GM19397 (cell line): ENCODE data around the gene HOXB4.

Source experiments
- ATAC-seq: cut with Tn5 transposase; IDR thresholded peaks from one replicate; pipeline ENCODE4 v1.9.1; 2021; ENCODE audit warnings: mild to moderate bottlenecking, moderate library complexity; ENCODE audit not compliant: unreplicated experiment

The HOXB4 gene

GRCh38 chr17:48590607-48591161, 12.5 kb upstream of the HOXB4 start:
- ATAC-seq: no peak

- no peak for ATAC-seq
These were observed 11.9 kb upstream of the HOXB4 start, which contains the start of gene HOXB3 for GRCh38 chr17:48589831-48590606. Gene HOXB3, minus strand, starts transcription at chr17:48590241. Its CDS starts 37,767 bp downstream, at chr17:48552474.

GRCh38 chr17:48589060-48589830, 11.1 kb upstream of the HOXB4 start:
- no peak for ATAC-seq

GRCh38 chr17:48588528-48588927, 10.4 kb upstream of the HOXB4 start:
- ATAC-seq: no peak

- ATAC-seq: no peak
These were observed 9.9 kb upstream of the HOXB4 start for GRCh38 chr17:48588074-48588415.

- ATAC-seq: no peak
These were observed 9.3 kb upstream of the HOXB4 start for GRCh38 chr17:48587276-48588073.

- no peak for ATAC-seq
These were observed 8.5 kb upstream of the HOXB4 start for GRCh38 chr17:48586355-48587258.

GRCh38 chr17:48584223-48584741, 6.1 kb upstream of the HOXB4 start:
- ATAC-seq: no peak

GRCh38 chr17:48583708-48584222, 5.6 kb upstream of the HOXB4 start:
- no peak for ATAC-seq

- ATAC-seq: no peak
These were observed 4.6 kb upstream of the HOXB4 start for GRCh38 chr17:48582750-48583069.

- ATAC-seq: no peak
These were observed 1.8 kb upstream of the HOXB4 start for GRCh38 chr17:48579760-48580554.

GRCh38 chr17:48579471-48579759, 1.3 kb upstream of the HOXB4 start:
- ATAC-seq: no peak

- ATAC-seq: peak; percentile 25
These were observed 693 bp upstream of the HOXB4 start for GRCh38 chr17:48578616-48579470.

GRCh38 chr17:48577330-48577945, 712 bp downstream of the HOXB4 start:
- ATAC-seq: peak; percentile 7

- no peak for ATAC-seq
These were observed 1.5 kb downstream of the HOXB4 start for GRCh38 chr17:48576479-48577309.

GRCh38 chr17:48575673-48576478, 2.3 kb downstream of the HOXB4 start:
- ATAC-seq: no peak
